NCI-H2081 treated with DMSO at 0.1 percent for 48 hours (cell line): ENCODE data around the gene SYT6.
"Not testable (repeated sequence)": the region's sequence is repeated elsewhere in the genome, so short reads cannot be mapped to it uniquely, and the experiment has no call there.

Source experiments
- DNase-seq: peaks from one replicate; lab custom pipeline; 2025; lab: John Stamatoyannopoulos, UW

Gene SYT6

DNA sequence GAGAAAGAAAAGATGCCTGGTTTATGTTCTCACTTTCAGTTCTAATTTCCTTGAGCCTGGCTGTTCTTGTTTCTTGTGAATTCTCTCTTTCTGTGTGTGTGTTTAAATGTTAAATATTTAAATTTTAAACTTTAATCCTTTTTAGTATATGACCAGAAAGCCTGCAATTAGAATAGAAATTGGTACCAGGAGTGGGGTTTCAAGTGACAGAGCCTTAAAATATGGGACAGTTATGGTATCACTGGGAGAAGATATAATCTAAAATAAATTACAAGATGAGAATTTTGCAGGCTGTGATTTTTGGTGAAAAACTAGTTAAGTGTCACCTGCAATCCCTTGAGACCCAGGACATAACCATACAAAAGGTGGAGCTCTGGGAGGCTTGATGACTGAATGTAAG is 81.4 kb downstream of the SYT6 start:
- no peak for DNase-seq

DNA sequence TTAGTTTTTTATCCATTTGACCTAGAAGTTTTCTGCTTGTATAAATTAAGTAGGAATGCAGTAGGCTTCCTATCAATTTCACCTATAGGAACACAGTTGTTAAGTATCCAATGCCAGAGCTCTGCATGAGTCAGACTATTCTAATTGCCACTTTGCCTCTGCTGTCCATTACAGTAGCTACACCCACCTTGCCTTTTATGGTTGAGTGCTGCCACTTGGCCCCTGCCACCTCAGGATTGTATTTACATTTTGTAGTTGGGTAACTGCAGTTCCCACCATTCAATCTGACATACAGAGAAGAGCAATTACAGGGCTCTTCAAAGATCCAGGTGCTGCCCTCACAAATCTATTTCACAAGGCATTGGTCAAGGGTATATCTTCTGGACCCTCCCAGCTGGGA is 83.9 kb downstream of the SYT6 start:
- not testable (repeated sequence) for DNase-seq

DNA sequence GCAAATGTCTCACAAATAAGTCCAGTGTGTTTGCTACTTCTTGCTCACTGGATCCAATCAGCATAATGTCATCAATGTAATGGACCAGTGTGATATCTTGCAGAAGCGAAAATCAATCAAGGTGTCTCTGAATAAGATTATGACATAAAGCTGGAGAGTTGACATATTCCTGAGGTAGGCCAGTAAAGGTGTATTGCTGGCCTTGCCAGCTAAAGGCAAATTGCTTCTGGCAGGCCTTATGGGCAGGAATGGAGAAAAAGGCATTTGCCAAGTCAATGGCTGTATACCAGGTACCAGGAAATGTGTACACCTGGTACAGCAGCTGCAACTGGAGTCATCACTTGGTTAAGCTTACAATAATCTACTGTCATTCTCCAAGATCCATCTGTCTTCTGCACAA is 85.0 kb downstream of the SYT6 start:
- DNase-seq, result not testable (repeated sequence)

DNA sequence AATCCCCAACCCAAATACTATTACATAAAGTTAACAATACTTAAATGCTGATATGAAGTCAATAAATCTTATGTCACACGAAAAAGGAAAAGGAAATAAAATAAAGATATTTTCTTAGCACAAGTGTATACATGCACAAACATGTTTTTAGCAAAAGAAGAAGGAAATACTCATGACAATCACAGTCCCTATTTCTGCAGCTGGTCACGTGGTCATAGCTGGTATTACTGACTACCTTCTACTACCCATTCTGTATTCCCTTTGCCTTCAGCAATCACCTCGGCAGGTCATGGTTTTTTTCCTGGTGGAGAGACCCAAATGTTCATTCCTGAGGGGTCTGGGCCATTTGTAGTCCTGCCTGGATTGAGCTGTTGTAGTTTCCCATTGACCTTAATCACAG is 88.0 kb downstream of the SYT6 start:
- DNase-seq, result not testable (repeated sequence)

DNA sequence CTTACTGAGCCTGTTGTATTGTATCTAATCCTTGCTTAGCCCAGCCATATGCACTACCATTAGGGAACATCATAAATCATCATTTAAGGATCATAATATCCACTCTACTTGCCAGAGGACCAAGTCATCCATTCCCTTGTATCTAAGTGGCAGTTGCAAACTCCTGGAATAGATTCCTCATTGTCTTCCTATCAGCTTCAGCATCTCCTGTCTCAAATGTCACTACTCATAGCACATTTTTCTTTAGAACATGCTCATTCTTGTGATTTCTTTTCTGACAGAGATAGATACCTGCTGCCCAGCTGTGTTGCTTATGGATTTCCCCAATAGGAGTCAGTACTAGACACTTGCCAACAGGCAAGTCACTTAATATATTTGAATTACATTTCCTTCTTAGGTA is 90.1 kb downstream of the SYT6 start:
- DNase-seq, result no peak

DNA sequence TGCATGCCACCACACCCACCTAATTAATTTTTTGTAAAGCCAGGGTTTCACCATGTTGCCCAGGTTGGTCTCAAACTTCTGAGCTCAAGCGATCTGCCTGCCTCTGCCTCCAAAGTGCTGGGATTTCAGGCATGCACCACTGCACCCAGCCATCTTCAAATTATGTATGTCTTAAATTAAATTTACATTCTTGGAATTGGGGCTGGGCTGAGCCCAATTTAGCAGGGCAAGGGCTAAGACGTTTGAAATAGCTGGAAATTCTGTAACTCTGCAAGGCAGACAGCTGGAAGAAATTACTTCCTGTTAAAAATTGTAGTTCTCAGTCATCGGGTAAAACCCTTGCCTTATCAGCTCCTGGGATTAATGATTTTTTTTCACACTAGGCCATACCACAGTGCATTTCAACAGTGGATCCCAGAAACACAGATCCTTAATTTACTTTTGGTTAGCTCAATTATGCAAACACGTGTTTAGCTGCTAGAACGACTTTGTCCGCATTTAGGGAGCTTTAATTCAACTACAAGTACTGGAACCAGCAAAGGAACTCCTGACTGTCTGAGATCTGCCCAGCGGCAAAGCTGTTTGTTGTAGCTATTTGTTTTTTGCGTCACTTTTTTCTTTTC is 91.1 kb downstream of the SYT6 start:
- DNase-seq, result no peak

DNA sequence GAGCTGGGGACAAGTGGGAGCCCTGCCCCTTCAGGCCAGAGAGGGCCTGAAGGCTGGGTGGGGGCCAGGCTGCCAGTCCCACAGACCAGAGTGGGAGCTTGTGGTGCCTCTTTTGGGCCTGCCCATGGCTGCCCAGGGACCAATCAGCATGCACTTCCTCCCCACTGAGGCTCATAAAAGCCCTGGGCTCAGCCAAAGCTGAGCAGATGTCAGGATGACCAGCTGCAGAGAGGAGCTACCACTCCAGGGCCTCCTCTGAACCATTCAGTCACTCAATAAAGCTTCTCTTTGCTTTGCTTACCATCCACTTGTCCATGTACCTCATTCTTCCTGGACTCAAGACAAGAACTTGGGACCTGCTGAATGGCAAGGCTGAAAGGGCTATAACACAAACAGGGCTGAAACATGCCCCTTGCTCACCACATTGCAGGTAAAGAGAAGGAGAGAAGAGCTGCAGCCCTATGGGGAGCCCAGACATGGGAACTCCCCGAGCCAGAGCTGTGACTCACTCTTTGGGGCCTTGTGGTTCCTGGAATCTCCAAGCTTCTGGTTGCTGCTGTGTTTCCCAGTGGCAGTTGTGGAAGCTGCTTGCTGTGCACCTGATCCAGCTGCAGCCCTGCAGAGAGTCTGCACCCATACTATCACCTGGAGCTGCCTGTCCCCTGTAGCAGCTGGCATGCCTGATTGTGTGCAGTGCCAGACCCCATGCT is 92.4 kb downstream of the SYT6 start:
- no peak for DNase-seq

DNA sequence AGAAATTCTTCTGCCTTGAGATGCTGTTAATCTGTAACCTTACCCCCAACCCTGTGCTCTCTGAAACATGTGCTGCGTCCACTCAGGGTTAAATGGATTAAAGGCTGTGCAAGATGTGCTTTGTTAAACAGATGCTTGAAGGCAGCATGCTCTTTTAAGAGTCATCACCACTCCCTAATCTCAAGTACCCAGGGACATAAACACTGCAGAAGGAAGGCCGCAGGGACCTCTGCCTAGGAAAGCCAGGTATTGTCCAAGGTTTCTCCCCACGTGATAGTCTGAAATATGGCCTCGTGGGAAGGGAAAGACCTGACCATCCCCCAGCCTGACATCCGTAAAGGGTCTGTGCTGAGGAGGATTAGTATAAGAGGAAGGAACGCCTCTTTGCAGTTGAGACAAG is 95.4 kb downstream of the SYT6 start:
- DNase-seq, result not testable (repeated sequence)

DNA sequence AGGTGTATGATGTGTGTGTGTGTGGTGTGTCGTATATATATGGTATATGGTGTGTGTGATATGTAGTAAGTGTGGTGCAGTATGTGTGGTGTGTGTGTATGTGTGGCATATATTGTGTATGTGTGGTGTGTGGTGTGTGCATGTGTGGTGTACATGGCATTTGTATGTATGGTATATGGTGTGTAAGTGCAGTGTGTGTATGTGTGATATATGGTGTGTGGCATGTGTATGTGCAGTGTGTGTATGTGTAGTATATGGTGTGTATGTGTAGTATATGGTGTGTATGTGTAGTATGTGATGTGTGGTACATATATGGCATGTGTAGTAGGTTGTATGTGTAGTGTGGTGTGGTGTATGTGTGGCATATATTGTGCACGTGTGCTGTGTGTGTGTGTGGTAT is 99.5 kb downstream of the SYT6 start:
- no peak for DNase-seq

DNA sequence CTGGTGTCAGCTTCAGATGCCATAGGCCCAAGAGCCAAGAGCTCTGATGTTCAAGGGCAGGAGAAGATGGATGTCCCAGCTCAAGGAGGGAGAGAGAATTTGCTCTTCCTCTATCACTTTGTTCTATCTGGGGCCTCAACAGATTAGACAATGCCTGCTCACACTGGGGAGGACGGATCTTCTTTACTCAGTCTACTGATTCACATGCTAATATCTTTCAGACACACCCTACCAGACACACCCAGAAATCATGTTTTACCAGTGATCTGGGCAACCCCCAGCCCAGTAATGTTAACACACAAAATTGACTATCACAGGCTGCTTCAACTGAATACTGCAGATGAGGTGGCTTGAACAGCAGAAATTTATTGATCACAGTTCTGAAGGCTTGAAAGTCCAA is 105.4 kb downstream of the SYT6 start:
- no peak for DNase-seq

DNA sequence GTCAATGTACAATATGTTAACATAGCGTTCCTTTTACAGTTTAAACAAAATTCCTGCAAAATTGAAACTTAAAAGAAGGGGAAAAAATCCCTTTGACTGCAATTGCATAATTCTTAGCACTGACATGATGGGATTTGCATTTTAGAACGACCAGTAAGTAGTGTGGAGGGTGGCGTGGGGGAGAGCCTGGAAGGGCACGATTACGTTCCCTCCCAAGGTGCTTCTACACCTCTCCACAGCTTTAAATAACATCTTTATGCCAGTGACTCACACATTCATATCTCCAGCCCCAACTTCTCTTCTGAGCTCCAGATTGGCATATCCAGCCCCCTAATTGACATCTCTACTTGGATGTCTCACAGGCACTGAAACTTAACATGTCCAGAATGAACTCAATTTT is 110.1 kb downstream of the SYT6 start:
- no peak for DNase-seq

DNA sequence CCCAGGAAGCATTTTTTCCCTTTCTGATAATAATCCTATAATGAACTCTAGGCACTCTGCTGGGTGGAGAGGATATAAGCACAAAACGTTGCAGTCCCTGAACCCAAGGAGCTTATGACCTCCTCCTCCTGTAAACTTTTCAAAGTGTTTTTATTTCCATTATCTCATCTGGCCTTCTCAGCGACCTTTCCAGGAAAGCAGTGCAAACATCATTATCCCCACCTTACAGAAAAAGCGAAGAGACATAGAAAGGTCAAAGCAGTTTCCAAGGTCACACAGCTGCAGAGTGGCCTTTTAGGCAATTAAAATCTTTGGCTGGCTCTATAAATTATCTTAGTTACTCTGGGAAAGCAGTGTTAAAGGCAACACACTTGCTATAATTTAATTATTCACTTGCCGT is 110.6 kb downstream of the SYT6 start:
- DNase-seq, result no peak

DNA sequence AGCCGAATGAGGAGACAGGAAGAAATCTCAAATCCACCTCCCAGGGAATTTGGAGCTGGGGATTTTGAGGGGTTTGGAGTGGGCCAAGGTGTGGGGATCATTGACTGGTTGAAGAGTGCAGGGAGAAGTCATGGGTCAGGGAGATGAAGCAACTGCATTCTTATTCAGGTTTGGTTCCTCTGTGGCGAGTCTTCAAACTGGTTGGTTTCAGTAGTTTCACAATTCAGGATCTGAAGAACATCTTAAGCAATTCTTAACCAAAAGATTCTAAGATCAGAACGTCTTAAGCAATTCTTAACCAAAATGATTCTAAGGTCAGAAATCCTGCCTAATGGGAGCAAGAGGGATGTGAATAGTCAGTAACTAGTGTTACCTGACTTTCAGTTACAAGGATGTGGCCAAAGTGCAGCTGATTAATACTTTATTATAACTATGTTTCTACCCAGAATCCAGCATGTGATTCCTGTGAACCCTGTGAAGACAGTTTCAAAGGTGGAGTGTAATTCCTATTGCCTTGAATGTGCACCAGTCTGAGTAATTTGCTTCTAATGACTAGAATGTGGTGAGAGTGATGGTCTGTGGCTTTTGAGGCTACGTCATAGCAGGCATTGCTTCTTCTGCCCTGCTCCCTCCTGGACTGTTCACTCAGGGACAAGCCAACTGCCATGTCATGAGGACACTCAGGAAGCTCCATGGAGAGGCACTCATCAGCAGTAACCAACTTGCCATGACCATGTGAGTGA is 113.2 kb downstream of the SYT6 start:
- DNase-seq, result no peak
